Activated CD4-positive, alpha-beta memory T cell treated with anti-CD3 and anti-CD28 coated beads, Interleukin-2, amount 10 ng/mL, durations not matched to agents 7 days and 5 days (primary cell): ENCODE measurements around the gene KCNK4. TPM values are rescaled to one million over a fixed set of nuclear protein-coding genes. Genes with fewer than 3 reads are reported as not detected.
"Not testable (repeated sequence)": the region's sequence is repeated elsewhere in the genome, so short reads cannot be mapped to it uniquely, and the experiment has no call there.

Experiments used
- CTCF ChIA-PET: fragments of 350-600 bp; sonication (Branson Sonifier 250); formaldehyde crosslinking; loops from one replicate; lab custom pipeline; 2021; ENCODE audit warnings: antibody characterized with exemption, inconsistent platforms; lab: Charles Lee
- POLR2A ChIA-PET: fragments of 350-600 bp; sonication (Branson Sonifier 250); formaldehyde crosslinking; loops from one replicate; lab custom pipeline; 2021; ENCODE audit warnings: antibody characterized with exemption; lab: Charles Lee
- DNase-seq: peaks from one replicate; pipeline ENCODE4 v3.0.0-alpha.2; 2020
- H3K27ac Mint-ChIP-seq: one replicate; pipeline ENCODE4 v1.8.0; 2021; ENCODE audit warnings: mild to moderate bottlenecking, mixed read lengths
- H3K27me3 Mint-ChIP-seq: one replicate; pipeline ENCODE4 v1.8.0; 2021; ENCODE audit warnings: mixed read lengths
- H3K36me3 Mint-ChIP-seq: one replicate; pipeline ENCODE4 v1.8.0; 2021; ENCODE audit warnings: low read depth, mixed read lengths
- H3K4me1 Mint-ChIP-seq: one replicate; pipeline ENCODE4 v1.8.0; 2021; ENCODE audit warnings: mixed read lengths
- H3K4me3 Mint-ChIP-seq: one replicate; pipeline ENCODE4 v1.8.0; 2021; ENCODE audit warnings: mild to moderate bottlenecking, mixed read lengths
- H3K9me3 Mint-ChIP-seq: one replicate; pipeline ENCODE4 v1.8.0; 2021; ENCODE audit warnings: mixed read lengths
- total RNA-seq, 2 experiments: library from RNA; stranded (reverse); gene quantifications; one replicate each; pipeline ENCODE4 v1.2.3, GENCODE V29; 2021

The KCNK4 gene
- total RNA-seq = under 1 TPM in 1 of 2 experiments, not detected in 1; 0.15 TPM

DNA sequence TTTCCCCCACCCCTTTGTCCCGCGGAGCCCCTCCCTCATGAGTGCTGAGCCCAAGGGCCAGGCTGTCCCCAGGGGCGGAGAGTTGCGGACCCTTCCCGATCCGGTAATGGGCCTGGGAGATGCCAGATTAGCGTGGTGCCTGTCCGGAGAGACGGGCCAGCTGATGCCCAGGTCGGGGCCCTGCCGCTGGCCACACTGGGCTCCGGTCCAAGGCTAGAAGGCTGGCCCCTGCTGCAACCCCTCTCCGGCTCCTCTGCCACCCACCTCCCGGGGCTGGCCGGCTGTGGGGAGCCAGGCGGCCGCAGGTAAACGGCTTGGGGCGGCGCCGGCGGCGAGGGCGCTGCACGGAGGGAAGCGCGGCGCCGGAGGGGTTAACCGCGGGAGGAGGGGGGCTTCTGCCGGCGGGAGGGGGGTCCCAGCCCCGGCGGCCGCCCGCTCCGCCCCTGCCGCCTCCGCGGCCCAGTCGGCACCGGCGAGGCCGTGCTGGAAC is at the start of gene KCNK4:
KCNK4 (plus strand) TSS at position 41 of the 490 bp plus-strand sequence. CDS start 1,717 bp downstream, outside the sequence.
- Mint-ChIP-seq H3K4me3 (peak within 1 kb of the TSS; percentile 53), H3K9me3 (no peaks in the 10 kb centered on the region), H3K27ac (no peak within 1 kb of the TSS), H3K4me1 (peaks cover 18% of the 10 kb centered on the region), H3K36me3 (peaks cover 6% of the 10 kb centered on the region), H3K27me3 (peaks cover 46% of the 10 kb centered on the region)
- no peak for DNase-seq
- CTCF ChIA-PET = interaction anchor here (2.4 kb wide), 1 partner anchor 10 kb away, joined by 13 read pairs; no protein-coding TSS in a partner anchor
- POLR2A ChIA-PET = interaction anchor here (1.4 to 1.6 kb wide), 2 partner anchors 9 to 21 kb away, joined by 3 read pairs; no protein-coding TSS in a partner anchor

DNA sequence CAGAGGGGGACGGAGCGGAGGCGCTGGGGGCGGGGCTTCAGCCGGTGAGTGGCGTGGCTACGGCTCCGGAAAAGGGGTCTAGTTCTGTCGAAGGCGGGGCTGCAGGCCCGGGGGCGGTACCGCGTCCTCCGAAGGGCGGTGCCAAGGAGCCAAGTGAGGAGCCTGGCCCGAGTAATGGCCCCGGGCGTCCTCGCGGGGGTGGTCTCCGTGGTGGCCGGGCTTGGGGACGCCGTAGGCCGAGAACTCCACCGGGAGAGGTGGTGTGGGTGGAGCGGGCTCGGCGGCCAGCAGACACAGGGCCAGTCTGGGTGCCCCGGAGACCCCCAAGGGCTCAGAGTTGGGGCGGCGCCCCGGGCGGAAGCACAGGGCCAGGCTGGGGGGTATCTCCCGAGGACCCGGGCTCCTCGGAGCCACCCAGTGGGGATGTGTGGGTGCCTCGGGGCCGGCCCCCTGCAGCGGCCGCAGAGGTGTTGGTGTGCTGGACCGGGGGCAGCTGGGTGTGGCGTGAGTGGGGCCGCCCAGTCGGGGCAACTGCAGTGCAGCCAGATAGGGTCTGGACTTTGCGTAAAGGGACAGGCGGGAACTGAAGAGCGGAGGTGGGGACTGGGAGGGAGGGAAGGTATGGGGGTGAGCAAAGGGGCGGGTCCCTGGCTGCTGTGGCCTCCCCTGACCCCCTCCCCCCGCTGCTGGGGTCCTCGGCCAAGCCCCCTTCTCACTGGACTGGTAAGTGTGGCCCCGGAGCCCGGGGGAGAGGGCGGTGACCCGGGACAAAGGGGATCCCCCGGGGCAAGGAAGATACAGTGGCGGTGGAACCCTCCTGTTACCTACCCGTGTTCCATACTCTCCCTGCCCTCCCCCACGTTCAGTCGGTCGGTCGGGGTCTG is 49.4 kb upstream of the KCNK4 start:
- H3K27ac Mint-ChIP-seq = peak overlapping the region; percentile 92
- ChIA-PET CTCF (interaction anchor here (0.7 to 3.6 kb wide), 14 partner anchors 8 to 537 kb away, joined by 3 to 23 read pairs (median 6); partner anchors contain the start of genes CATSPERZ, GPR137, NUDT22 and PRDX5), POLR2A (interaction anchor here (0.6 to 11.2 kb wide), 13 partner anchors 8 to 76 kb away, joined by 4 to 131 read pairs (median 8); partner anchors contain the start of genes BAD, DNAJC4, FERMT3 and NUDT22)
- no peaks in the 10 kb centered on the region for H3K9me3 Mint-ChIP-seq
- H3K4me3 Mint-ChIP-seq = peak overlapping the region; percentile 90
- no peak for DNase-seq
- peaks cover 23% of the 10 kb centered on the region for H3K36me3 Mint-ChIP-seq
- H3K4me1 Mint-ChIP-seq = peaks cover 50% of the 10 kb centered on the region
- H3K27me3 Mint-ChIP-seq = no peaks in the 10 kb centered on the region

DNA sequence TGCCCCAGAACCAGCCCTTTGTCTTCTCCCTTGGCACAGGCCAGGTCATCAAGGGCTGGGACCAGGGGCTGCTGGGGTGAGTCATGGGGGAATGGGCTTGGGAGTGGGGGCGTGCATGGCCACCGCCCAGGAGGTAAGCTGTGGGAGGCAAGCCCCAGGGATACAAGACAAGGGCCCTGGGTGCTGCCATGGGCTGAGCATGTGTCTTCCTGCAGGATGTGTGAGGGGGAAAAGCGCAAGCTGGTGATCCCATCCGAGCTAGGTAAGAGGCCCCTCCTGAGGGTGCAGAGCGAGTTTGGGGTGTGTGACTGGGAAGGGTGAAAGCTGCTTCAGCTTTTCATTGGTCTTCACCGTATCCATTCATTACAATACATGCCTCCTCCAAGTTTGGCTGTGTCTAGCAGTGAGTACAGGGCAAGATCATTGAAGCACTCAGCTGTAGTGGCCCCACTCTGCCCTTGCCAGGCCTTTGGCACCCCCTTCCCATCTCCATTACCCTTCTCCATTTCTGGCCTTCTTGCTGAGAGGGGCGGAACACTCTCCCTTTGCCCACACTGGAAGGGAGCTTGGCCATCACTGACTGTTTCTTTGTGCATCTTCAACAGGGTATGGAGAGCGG is 47.8 kb upstream of the KCNK4 start:
- ChIA-PET POLR2A (interaction anchor here (0.8 to 11.2 kb wide), 11 partner anchors 12 to 97 kb away, joined by 3 to 131 read pairs (median 6); partner anchors contain the start of genes CCDC88B, DNAJC4, ESRRA and FERMT3), CTCF (interaction anchor here (0.7 to 3.6 kb wide), 7 partner anchors 7 to 74 kb away, joined by 3 to 23 read pairs (median 5); partner anchors contain the start of genes FERMT3, PRDX5 and TRMT112)
- DNase-seq = no peak
- H3K27me3 Mint-ChIP-seq = no peaks in the 10 kb centered on the region
- H3K9me3 Mint-ChIP-seq = no peaks in the 10 kb centered on the region
- peaks cover 56% of the 10 kb centered on the region for H3K4me1 Mint-ChIP-seq
- peak overlapping the region; percentile 35 for H3K27ac Mint-ChIP-seq
- H3K4me3 Mint-ChIP-seq = peak overlapping the region; percentile 47
- peaks cover 13% of the 10 kb centered on the region for H3K36me3 Mint-ChIP-seq

- POLR2A ChIA-PET = interaction anchor here (1.1 to 11.2 kb wide), 10 partner anchors 11 to 91 kb away, joined by 3 to 131 read pairs (median 12); partner anchors contain the start of genes CATSPERZ, DNAJC4, ESRRA and FERMT3
- Mint-ChIP-seq H3K27me3 (no peaks in the 10 kb centered on the region), H3K4me3 (peak overlapping the region; percentile 47), H3K9me3 (no peaks in the 10 kb centered on the region), H3K36me3 (peaks cover 13% of the 10 kb centered on the region), H3K27ac (peak overlapping the region; percentile 35), H3K4me1 (peaks cover 55% of the 10 kb centered on the region)
- no peak for DNase-seq
- CTCF ChIA-PET = interaction anchor here (0.7 to 1.8 kb wide), 7 partner anchors 13 to 74 kb away, joined by 3 to 7 read pairs (median 5); partner anchors contain the start of genes FERMT3, NUDT22, PRDX5 and TRMT112
These were observed 47.0 kb upstream of the KCNK4 start for GRCh38 chr11:64244107-64244506.

- H3K4me3 Mint-ChIP-seq = peak overlapping the region; percentile 86
- peaks cover 52% of the 10 kb centered on the region for H3K4me1 Mint-ChIP-seq
- H3K36me3 Mint-ChIP-seq = peaks cover 13% of the 10 kb centered on the region
- peak overlapping the region; percentile 85 for H3K27ac Mint-ChIP-seq
- H3K9me3 Mint-ChIP-seq = no peaks in the 10 kb centered on the region
- POLR2A ChIA-PET = interaction anchor here (0.8 to 11.2 kb wide), 19 partner anchors 9 to 534 kb away, joined by 3 to 131 read pairs (median 8); partner anchors contain the start of genes BAD, CATSPERZ, DNAJC4 and ESRRA
- peaks cover 1% of the 10 kb centered on the region for H3K27me3 Mint-ChIP-seq
- DNase-seq = no peak
- CTCF ChIA-PET = interaction anchor here (0.5 to 2.8 kb wide), 10 partner anchors 18 to 73 kb away, joined by 3 to 14 read pairs (median 6); partner anchors contain the start of genes ESRRA, NUDT22, PRDX5 and TRMT112
These were observed 46.1 kb upstream of the KCNK4 start for GRCh38 chr11:64244966-64245365.

GRCh38 chr11:64245401-64245796 is 45.7 kb upstream of the KCNK4 start:
- H3K27me3 Mint-ChIP-seq = peaks cover 3% of the 10 kb centered on the region
- DNase-seq = peak; percentile 40
- no peaks in the 10 kb centered on the region for H3K9me3 Mint-ChIP-seq
- H3K4me3 Mint-ChIP-seq = peak overlapping the region; percentile 86
- peaks cover 51% of the 10 kb centered on the region for H3K4me1 Mint-ChIP-seq
- peaks cover 13% of the 10 kb centered on the region for H3K36me3 Mint-ChIP-seq
- ChIA-PET CTCF (interaction anchor here (0.5 to 2.8 kb wide), 11 partner anchors 18 to 86 kb away, joined by 3 to 14 read pairs (median 6); partner anchors contain the start of genes ESRRA, NUDT22, PRDX5 and TRMT112), POLR2A (interaction anchor here (0.8 to 11.2 kb wide), 18 partner anchors 9 to 533 kb away, joined by 3 to 131 read pairs (median 6); partner anchors contain the start of genes BAD, CATSPERZ, DNAJC4 and ESRRA)
- H3K27ac Mint-ChIP-seq = peak overlapping the region; percentile 85

GRCh38 chr11:64245797-64246620 is 45.1 kb upstream of the KCNK4 start:
- CTCF ChIA-PET = interaction anchor here (0.9 to 2.8 kb wide), 10 partner anchors 9 to 86 kb away, joined by 3 to 14 read pairs (median 5); partner anchors contain the start of genes ESRRA, PRDX5 and TRMT112
- no peaks in the 10 kb centered on the region for H3K9me3 Mint-ChIP-seq
- POLR2A ChIA-PET = interaction anchor here (0.7 to 11.2 kb wide), 17 partner anchors 9 to 1390 kb away, joined by 3 to 131 read pairs (median 8); partner anchors contain the start of genes BAD, CATSPERZ, DNAJC4 and ESRRA

DNA sequence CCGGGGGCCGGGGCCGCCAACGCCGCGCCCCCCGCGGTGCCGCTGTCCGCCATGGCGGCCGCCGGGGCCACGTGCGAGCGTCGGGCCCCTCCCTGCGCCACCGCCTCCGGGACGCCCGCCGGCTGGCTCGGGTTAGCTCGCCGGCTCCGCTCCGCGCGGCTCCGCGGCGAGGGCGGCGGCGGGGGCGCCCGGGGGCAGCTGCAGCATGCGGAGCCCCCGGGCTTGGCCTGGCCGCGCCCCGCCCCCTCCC is 44.6 kb upstream of the KCNK4 start:
- ChIA-PET CTCF (interaction anchor here (0.9 to 2.8 kb wide), 6 partner anchors 9 to 85 kb away, joined by 3 to 14 read pairs (median 6); no protein-coding TSS in a partner anchor), POLR2A (interaction anchor here (0.7 to 11.2 kb wide), 13 partner anchors 9 to 1390 kb away, joined by 3 to 131 read pairs (median 14); partner anchors contain the start of genes BAD, CATSPERZ, DNAJC4 and ESRRA)
- Mint-ChIP-seq H3K4me1 (peaks cover 49% of the 10 kb centered on the region), H3K4me3 (peak overlapping the region; percentile 77), H3K36me3 (peaks cover 13% of the 10 kb centered on the region)
- DNase-seq, H3K27ac Mint-ChIP-seq, H3K9me3 Mint-ChIP-seq, H3K27me3 Mint-ChIP-seq: not testable (repeated sequence)

More at GRCh38 chr11:64245797-64246620, 45.1 kb upstream of the KCNK4 start:
- Mint-ChIP-seq H3K27ac (peak overlapping the region; percentile 85), H3K36me3 (peaks cover 13% of the 10 kb centered on the region), H3K27me3 (peaks cover 3% of the 10 kb centered on the region), H3K4me1 (peaks cover 50% of the 10 kb centered on the region), H3K4me3 (peak overlapping the region; percentile 86)
- DNase-seq = peak; percentile 76

DNA sequence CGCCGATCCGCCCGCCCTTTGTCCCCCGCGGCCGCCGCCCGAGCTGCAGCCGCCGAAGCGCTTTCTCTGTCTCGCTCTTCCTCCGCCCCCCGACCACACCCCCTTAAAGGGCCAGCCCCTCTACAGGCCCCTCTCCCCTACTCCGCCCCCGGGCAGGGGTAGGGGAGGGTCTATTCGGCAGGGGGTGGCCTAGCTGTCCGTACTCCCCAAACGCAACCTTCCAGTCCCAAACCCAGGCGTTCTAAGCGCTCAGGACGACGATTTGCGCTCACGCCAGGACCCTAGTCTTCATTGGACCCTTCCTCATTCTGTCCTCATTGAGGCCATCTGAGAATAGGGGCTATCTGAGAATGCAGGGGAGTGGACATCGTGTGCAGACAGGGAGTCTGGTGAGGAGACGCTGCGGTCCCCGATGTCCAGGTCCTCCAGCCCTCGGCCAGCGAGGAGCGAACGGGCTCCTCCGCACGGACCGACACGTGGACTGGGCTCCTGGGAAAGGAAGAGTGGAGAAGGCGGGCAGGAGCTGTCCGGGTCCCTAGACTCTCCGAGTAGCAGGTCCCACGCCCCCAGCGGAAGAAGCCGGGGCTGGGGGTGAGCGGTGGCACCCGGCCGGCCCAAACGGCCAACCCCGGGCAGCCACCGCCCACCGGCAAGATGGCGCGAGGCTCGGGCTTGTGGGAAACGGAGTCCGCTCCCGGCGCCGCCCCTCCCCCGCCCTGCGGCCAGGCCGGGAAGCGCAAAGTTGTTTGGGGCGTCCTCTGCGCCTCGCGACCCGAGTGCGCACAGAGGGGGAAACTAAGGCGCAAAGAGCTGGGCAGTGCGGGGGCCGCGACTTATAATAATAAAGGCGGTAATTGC is 44.0 kb upstream of the KCNK4 start, which contains the start of gene PPP1R14B:
PPP1R14B (minus strand) TSS at position 73 of the 858 bp plus-strand sequence. CDS start 270 bp downstream, outside the sequence.
- ChIA-PET CTCF (interaction anchor here (1.0 to 2.8 kb wide), 5 partner anchors 8 to 56 kb away, joined by 3 to 14 read pairs (median 9); no protein-coding TSS in a partner anchor), POLR2A (interaction anchor here (0.9 to 11.2 kb wide), 9 partner anchors 21 to 1391 kb away, joined by 3 to 131 read pairs (median 17); partner anchors contain the start of genes BAD, ESRRA, FERMT3 and NUDT22)
- H3K36me3 Mint-ChIP-seq = peaks cover 13% of the 10 kb centered on the region
- DNase-seq = peak; percentile 84
- peak within 1 kb of the TSS; percentile 85 for H3K27ac Mint-ChIP-seq
- peak within 1 kb of the TSS; percentile 86 for H3K4me3 Mint-ChIP-seq
- H3K27me3 Mint-ChIP-seq = peaks cover 3% of the 10 kb centered on the region
- no peaks in the 10 kb centered on the region for H3K9me3 Mint-ChIP-seq
- H3K4me1 Mint-ChIP-seq = peaks cover 53% of the 10 kb centered on the region
